ENCODE data around the gene LSS. TPM values are rescaled to one million over a fixed set of nuclear protein-coding genes. Genes with fewer than 3 reads are reported as not detected.

Gene LSS
- total and polyA plus RNA-seq, 2 of the 4 experiments (the other 2 are of a cell fraction), result 43.4 to 58.1 TPM

GRCh38 chr21:46266946-46267345 is 38.4 kb upstream of the LSS start:
- Histone ChIP-seq H3K23ac (ENCODE audit: low read depth, low read length) (no peak overlapping the region), H3K18ac (ENCODE audit: low read depth, low read length) (no peak overlapping the region), H2AK9ac (replicated peaks; ENCODE audit: low read depth, low read length, poor library complexity) (no peak overlapping the region), H3K14ac (replicated peaks; ENCODE audit: low read depth, low read length) (no peak overlapping the region), H3K9me3 (ENCODE audit: control insufficient read depth, insufficient read depth, low read length) (no peaks in the 10 kb centered on the region), H3K4me2 (ENCODE audit: low read depth, low read length) (no peak overlapping the region), H3K79me1 (ENCODE audit: low read depth in 1 of 2, low read length in 2 of 2) (peaks cover 9 to 36% of the 10 kb centered on the region in 2 experiments), H2BK15ac (ENCODE audit: low read depth, low read length) (no peak overlapping the region), H3K4me1 (ENCODE audit: control insufficient read depth, insufficient read depth, low read length) (no peaks in the 10 kb centered on the region), H3K27me3 (ENCODE audit: control insufficient read depth, insufficient read depth, low read length) (no peaks in the 10 kb centered on the region), H3K27ac (ENCODE audit: insufficient read depth, low read length) (no peak overlapping the region), H4K91ac (ENCODE audit: insufficient read depth, low read depth, low read length) (no peak overlapping the region), H2AFZ (replicated peaks; ENCODE audit: low read length, poor library complexity) (no peak overlapping the region), H2BK120ac (ENCODE audit: low read depth, low read length) (no peak overlapping the region), H2AK5ac (ENCODE audit: low read depth, low read length) (no peak overlapping the region), H3K4ac (ENCODE audit: low read depth, low read length) (no peak overlapping the region), H3K56ac (ENCODE audit: extremely low read depth, insufficient read depth, low read length) (no peak overlapping the region), H2BK5ac (ENCODE audit: low read depth, low read length, poor library complexity, severe bottlenecking) (no peak overlapping the region), H3K9ac (ENCODE audit: low read depth, low read length) (no peak overlapping the region), H3K9me1 (ENCODE audit: insufficient read depth, low read length) (no peaks in the 10 kb centered on the region), H2BK20ac (ENCODE audit: low read depth, low read length) (no peak overlapping the region), H3K4me3 (ENCODE audit: insufficient read depth, low read depth, low read length) (no peak overlapping the region), H3K36me3 (ENCODE audit: control insufficient read depth, insufficient read depth, low read length) (peaks cover 71% of the 10 kb centered on the region), H4K20me1 (ENCODE audit: insufficient read depth, low read length) (peaks cover 18% of the 10 kb centered on the region), H4K8ac (ENCODE audit: low read depth in 2 of 2, low read length in 2 of 2) (no peak overlapping the region), H4K5ac (ENCODE audit: low read depth, low read length) (no peak overlapping the region)
- intact Hi-C loops (cut with micrococcal nuclease) (no loop called here), dilution Hi-C loops (cut with HindIII; ENCODE audit: low sequenced_read_pairs, unreplicated experiment) (no loop called here), in situ Hi-C loops (cut with MboI; ENCODE audit: low sequenced_read_pairs) (no loop called here)
- CTCF ChIA-PET, result no interaction called here
- TF ChIP-seq CHD1 (IDR thresholded peaks at IDR 0.05; ENCODE audit: low read depth, low read length) (no peak), MAFK (IDR thresholded peaks at IDR 0.05; ENCODE audit: low read depth, low read length) (no peak), RAD21 (IDR thresholded peaks at IDR 0.05; ENCODE audit: low read length) (no peak), POLR2A (IDR thresholded peaks at IDR 0.05; ENCODE audit: low read depth, low read length) (no peak), FOS (IDR thresholded peaks at IDR 0.05; ENCODE audit: low read depth, low read length) (no peak), MXI1 (IDR thresholded peaks at IDR 0.05; ENCODE audit: borderline replicate concordance, low read depth, low read length) (no peak), USF2 (IDR thresholded peaks at IDR 0.05; ENCODE audit: low read depth, low read length) (no peak), SMC3 (IDR thresholded peaks at IDR 0.05; ENCODE audit: low read depth, low read length) (no peak)
- 93% methylated on average over 13 of the region's 19 CpGs; no CpG with 5 or more reads in 1 of the 2 experiments for WGBS, 2 experiments (ENCODE audit: extremely low coverage in 2 of 2, insufficient read length in 1 of 2)
- no peak for ATAC-seq (ENCODE audit: low read depth)
- DNase-seq, result no peak
- POLR2A ChIA-PET (ENCODE audit: unreplicated experiment), result no interaction called here
- no TSS peak for BruUV-seq (replicated peaks)
